Dedifferentiated amniotic fluid mesenchymal stem cell (primary cell): Measurements from ENCODE around the gene ZC3H4.

Experiments
- DNase-seq: peaks from one replicate; pipeline ENCODE4 v3.0.0-alpha.2; 2016; ENCODE audit errors: extremely low spot score

The ZC3H4 gene

DNA sequence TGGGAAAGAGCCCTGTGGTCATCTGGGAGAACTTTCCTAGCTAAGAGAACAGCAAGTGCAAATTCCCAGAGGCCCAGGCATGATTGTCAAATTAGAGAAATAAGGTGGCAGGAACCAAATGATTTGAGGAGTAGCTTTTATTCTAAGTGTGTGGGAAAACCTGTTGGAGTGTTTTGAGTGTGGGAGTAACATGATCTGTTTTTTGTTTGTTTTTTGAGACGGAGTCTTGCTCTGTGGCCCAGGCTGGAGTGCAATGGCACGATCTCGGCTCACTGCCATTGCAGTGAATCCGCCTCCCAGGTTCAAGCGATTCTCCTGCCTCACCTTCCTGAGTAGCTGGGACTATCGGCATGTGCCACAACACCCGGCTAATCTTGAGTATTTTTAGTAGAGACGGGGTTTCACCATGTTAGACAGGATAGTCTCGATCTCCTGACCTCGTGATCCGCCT lies 19.5 kb upstream of the ZC3H4 start:
- no peak for DNase-seq

DNA sequence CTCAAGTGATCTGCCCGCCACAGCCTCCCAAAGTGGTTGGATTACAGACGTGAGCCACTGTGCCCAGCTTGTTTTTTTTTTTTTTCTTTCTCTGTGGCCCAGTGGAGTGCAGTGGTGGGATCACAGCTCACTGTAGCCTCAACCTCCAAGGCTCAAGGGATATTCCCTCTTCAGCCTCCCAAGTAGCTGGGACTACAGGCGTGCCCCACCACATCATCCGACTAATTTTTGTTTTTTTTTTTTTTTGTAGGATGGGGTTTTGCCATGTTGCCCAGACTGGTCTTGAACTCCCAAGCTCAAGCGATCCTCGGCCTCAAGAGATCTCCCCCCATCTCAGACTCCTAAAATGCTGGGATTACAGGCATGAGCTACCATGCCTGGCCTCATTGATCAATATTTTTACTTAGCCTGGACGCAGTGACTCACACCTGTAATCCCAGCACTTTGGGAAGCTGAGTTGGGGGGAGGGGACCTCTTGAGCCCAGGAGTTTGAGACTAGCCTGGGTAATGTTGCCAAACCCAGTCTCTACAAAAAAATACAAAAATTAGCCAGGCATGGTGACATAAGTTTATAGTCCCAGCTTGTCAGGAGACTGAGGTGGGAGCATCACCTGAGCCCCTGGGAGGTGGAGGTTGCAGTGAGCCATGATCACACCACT lies 18.7 kb upstream of the ZC3H4 start:
- no peak for DNase-seq

DNA sequence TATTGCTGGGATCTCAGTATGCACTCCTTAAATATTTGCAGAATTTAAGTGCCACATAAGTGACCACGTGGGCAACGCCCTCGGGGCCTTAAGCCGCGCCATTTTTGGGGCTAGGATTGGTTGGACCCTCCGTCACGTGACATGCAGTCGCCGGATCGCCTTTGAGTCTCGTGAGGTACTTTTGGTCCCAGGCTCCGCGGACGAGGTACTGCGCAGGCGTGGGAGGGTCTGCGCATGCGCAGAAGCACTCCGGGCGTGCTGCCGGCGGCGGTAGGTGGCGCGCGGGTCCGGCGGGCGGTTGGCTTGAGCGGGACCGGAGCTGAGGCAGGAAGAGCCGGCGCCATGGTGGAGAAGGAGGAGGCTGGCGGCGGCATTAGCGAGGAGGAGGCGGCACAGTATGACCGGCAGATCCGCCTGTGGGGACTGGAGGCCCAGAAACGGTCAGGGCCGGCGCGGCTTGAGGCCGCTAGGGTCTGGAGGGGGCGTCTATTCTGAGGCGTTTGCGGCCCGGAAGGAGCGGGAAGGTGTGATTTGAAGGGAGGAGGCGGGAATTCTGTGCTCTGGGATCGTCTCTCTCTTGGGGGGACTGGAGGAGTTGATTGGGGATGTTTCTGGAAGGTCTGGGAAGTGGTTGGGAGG lies 17.1 kb upstream of the ZC3H4 start, which contains the start of gene SAE1:
SAE1 (plus strand) TSS at position 247 of the 639 bp plus-strand sequence; CDS start at position 343, 96 bp downstream.
- peak; percentile 97 for DNase-seq

DNA sequence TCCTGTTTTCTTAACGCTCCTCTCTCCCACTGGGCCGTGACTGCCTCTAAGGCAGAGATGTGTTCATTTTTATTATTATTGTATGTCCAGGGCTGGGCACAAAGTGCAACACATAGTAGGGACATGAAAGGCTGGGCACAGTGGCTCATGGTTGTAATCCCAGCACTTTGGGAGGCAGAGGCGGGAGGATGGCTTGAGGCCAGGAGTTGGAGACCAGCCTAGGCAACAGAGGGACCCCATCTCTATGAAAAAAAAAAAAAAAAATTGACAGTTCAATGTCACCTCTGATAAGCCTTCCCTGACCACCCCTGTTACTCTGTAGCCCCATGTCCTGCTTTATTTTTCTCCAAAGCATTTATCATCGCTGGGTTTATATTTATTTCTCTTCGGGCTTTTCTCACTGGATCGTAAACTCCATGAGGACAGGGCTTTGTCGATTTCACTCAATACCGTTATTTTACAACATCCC lies 16.6 kb upstream of the ZC3H4 start:
- no peak for DNase-seq

DNA sequence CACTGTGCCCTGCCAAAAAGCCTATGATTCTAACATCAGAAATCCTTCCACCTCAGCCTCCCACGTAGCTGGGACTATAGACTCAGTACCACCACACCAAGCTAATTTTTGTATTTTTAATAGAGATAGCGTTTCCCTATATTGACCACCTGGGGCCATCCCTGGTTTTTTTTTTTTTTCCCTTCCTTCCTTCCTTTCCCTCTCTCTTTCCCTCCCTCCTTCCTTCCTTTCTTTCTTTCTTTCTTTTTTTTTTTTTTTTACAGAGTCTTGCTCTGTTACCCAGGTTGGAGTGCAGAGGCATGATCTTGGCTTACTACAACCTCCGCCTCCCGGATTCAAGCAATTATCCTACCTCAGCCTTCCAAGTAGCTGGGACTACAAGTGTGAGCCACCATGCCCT lies 16.0 kb upstream of the ZC3H4 start:
- DNase-seq = no peak

DNA sequence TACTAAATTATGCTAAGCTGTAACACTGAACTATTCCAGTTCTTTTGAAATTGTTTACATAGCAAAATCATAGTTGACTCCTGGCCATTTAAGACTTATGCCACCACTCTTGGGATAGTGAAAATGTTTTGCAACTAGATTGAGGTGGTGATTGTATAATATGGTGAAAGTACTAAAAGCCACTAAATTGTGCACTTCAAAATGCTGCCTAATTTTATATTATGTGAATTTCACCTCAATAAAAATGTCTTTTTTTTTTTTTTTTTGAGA lies 12.0 kb upstream of the ZC3H4 start:
- no peak for DNase-seq

DNA sequence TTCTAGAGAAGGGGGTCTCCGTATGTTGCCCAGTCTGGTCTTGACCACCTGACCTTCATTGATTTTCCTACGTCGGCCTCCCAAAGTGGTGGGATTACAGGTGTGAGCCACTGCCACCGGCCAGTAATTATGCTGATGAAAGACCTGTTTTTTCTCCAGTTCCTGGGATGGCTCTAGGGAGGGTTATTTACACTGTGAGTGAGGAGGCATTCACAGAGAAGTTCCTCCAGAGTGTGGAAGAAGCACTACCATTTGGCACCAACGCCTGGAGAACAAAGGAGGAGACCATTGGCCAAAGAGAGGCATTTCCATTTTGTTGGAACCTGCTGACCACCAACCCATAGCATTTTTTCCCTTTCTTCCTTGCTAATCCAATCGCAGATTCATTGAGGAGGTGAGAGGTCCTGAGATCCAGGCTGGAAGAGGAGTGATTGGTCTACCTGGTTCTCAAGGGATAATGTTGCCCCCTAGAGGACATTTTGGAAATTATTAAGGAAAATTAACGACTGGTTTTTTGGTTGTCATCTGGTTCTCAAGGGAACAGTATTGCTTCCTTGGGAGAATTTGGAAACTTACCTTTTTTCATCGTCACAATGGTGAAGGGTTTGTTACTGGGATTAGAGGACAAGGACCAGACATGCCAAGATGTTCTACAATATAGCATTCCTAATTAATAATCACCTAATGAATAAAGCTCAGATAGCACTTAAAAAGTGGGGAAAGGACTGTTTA lies 11.5 kb upstream of the ZC3H4 start:
- peak; percentile 72 for DNase-seq

DNA sequence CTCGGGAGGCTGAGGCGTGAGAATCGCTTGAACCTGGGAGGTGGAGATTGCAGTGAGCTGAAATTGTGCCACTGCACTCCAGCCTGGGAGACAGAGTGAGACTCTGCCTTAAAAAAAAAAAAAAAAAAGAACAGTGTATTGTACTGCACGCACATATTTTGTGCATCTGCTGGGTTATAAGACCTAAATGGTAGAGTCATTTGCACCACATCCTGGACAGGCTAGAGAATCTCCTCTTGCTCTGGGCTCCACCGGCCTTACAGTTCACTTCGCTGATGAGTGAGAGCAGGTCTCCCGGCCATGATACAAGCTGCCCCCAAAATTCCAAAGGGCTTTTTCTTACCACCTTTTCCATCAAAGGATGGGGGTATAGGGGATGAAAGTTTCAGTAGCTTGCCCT lies 9.8 kb upstream of the ZC3H4 start:
- DNase-seq = no peak

DNA sequence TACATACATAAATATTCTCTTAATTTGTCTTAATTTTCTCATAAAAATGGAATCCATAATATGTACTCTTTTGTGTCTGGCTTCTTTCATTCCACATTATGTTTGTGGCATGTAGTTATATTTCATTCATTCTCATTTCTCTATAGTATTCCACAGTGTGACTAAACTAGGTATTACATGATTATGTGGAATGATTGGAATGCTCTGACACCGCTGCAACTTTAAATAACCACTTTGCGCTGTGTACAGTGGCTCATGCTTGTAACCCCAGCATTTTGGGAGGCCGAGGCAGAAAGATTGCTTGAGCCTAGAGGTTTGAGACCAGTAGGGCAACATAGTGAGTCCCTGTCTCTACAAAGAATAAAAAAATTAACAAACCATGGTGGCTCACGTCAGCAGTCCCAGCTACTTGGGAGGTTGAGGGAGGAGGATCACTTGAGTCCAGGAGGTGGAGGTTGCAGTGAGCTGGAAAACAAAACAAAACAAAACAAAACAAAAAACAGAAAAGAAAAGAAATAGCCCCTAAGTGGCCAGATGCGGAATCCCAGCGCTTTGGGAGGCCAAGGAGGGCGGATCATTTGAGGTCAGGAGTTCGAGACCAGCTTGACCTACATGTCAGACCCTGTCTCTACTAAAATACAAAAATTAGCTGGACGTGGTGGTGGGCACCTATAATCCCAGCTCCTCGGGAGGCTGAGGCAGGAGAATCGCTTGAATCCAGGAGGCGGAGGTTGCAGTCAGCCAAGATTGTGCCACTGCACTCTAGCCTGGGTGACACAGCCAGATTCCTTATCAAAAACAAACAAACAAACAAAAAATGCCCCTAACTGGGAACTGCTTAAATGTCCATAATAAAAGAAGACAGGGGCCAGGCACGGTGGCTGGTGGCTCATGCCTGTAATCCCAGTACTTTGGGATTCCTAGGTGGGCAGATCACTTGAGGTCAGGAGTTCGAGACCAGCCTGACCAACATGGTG lies 9.1 kb upstream of the ZC3H4 start:
- DNase-seq = peak; percentile 79

DNA sequence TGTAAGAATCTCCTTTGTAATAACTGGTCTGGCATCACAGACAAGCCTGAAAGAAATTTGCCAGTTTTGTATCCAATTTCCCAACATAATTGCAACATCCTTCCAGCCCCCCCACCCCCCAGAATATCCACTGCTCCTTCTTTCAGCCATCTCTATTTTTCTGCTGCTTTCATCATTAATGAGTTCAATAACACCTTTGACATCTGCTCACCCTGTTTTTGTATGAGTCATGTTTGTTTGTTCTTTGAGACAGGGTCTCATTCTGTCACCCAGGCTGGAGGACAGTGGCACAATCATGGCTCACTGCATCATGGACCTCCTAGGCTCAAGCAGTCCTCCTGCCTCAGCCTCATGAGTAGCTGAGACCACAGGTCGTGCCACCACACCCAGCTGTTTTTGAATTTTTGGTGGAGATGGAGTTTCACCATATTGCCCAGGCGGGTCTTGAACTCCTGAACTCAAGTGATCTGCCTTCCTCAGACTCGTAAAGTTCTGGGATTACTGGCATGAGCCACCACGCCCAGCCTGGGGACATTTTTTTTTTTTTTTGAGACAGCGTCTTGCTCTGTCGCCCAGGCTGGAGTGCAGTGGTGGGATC lies 7.0 kb upstream of the ZC3H4 start:
- no peak for DNase-seq

DNA sequence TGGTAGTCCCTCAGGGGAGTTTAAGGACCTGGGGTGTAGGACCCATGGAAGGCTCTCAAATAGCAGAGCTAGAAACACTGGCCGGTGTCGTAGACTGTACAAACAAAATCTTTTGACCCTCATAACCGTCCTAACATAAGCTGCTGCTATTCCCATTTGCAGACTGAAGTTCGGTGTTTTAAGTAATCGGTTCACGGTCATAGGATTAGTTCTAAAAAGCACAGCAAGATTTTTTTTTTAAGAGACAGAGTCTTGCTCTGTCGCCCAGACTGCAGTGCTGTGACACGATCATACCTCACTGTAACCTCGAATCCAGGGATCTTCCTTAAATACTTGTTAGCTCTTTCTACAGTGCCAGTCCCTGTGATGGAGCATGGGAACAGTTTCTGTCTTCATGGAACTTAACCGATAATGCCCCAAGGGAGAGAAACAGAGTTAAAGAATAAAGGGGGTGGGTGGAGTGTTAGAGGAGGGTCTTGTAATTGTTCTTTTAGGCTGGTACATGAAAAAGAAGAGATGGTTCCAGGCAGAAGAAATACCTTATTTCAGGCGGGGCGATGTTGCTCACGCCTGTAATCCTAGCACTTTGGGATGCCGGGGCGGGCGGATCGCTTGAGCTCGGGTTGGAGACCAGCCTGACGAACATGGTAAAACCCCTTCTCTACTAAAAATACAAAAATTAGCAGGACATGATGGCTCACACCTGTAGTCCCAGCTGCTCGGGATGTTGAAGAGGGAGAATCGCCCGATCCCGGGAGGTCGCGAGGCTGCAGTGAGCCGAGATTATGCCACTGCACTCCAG lies 475 bp upstream of the ZC3H4 start:
- no peak for DNase-seq

DNA sequence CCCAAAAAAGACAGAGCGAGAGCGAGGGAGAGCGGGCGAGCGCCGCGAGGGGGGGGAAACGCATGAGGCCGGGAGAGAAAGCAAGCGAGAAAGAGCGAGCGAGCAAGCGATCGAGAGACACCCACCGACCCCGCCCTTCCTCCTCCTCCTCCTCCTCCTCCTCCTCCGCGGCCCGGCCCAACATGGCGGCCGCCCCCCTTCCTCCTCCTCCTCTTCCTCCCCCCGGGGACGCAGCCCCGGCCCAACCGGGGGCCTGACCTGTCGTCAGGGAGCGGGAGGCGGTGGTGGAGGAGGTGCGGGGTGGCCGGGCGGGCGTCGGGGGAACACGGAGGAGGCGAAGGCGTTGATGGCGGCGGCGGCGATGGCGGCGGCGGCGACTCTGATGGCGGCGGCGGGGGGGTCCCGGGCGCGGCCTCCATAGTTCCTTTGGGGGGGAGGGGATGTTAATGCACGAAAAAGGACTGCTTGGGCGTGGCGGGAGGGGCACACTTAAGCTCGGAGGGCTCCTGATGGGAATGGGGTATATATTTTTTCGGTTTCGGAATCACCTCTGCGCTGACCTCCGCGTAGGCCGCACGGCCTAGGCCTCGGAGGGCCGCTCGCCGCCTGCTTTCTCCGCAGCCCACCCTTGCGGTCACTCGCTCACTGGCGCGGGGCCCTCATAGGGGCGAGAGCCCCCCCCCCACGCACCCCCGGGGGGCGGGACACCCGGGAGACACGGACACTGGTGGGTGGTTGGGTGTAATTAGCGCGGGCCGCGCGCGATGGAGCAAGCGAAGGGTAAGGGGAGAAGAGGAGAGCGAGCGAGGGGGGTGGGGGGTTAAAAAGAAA lies 1.2 kb downstream of the ZC3H4 start:
- DNase-seq = peak; percentile 76

DNA sequence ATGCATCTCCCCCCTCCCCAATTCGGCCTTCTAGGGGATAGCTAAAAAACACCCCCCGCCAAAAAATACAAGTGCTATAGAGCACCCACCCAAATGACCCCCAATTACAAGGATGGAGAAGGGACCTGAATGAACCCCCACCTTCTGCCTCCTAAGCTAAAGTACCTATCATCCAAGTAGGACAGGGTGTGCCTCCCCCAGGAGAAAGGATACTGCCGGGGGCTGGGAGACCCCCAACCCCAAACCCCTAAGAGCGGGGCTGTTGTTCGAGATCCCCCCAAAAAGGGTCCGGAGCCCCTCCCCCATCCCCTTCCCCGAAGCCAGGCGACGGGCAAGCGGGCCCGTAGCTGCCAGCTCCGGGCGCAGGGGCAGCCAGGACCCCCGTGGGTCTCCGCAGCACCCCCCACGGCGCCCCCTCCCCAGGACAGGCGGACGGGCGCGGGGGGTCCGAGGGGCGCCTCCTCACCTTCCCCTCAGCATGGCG lies 1.9 kb downstream of the ZC3H4 start:
- no peak for DNase-seq

DNA sequence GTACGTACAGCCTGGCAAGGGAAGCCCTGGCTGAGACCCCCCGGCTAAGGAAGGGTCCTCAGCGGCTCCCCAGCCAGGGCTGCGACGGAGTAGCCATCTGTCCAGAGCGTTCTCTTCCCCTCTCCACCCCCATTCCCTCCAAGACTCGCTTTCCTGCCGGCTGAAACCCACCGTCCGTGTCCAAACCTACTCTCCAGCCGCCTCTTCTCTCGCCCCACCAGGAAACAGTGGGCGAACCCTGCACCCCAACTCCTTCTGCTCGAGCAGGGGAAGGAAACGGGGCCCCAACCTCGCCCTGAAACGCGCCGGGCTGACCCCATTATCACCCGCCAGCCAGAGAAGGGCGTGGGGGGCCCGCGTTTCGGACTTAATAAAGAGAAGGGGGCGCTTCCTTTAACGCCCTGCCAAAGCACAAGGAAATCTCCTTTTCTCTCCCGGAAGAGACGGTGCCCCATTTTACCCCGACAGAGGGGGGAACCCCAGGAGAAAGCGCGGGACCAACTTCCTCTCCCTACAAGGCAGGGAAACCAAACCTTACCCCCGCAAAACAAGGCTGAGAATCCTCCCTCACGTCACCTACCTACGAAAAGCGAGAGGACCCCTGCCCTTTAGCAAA lies 2.5 kb downstream of the ZC3H4 start:
- DNase-seq = no peak

DNA sequence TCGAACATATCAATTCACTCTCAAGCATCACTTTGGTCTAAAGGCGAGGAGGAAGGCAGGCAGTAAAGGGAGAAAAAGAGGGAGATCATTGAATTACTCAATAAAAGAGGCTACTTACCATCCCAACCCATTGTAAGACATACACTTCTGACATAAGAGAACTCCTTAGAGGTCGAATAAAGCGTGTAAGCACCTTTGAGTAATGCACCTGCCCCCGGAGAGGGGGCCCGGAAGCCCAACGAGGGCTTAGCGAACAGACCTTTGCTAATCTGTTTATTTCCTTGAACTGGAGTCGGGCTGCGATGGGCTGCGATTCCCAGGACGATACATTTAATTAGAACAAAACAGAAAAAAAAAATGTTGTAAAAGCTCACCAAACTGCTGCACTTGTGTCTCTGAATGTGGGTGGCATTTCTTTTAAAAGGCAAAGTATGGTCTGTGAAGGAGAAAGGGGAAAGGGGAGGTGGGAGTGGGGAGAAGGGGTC lies 3.0 kb downstream of the ZC3H4 start:
- no peak for DNase-seq

DNA sequence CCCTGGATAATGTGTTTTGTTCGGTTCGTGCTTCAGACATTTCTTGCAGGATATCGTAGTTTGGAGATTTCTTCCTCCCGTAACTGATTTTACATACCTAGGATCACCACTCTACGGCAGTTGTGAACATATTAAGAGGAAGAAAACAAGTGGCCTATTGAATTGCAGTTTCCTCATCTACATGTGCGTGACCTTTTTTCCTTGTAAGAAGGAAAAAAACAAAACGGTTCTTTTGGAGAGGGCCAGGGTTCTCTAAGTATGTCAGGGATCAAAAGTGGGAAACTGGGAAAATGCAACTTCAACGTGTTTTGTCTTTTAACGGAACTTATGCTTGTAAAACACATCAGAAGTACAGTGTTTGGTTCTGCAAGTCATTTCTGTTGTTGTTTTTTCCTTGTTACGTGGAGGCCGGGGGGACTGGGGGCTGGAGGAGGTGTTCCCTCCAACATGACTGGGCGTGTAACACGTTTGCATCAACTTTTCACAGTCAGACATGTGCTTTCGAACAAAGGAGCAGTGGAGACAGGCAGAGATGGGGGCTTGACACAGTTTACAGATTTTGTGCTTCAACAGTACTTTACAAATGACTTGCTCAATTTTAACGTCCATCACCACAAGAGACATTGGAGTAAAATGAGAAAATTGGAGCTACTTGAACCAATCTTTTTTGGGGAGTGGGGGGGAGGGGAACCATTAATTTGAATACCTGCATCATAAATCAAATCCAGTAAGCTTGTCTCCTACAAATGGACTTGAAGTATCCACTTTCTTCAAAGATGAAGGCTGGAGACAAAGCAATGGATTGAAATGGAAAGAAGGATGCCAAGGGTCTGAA lies 3.8 kb downstream of the ZC3H4 start:
- peak; percentile 20 for DNase-seq

DNA sequence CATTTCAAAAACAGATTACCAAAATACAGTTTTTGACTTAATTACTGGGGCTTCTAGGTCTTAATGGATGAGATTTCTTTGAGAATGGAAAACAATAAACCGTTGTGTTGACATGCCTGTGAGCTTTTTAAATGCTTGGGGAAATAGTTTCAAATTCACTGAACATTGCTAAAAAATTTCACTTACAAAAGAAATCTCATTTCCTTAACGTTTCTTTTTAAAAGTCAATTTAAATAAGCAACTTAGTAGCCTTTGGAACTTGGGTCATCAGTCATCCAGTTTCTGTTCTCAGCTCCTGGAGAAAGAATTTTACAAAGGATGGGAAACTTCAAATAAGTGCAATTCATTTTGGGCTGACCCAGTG lies 4.4 kb downstream of the ZC3H4 start:
- DNase-seq = no peak
